Measurements from ENCODE around the gene DDX50.
A peak's percentile ranks its signal among the peaks of the same experiment; 100 is the strongest.
"Not testable (repeated sequence)": the region's sequence is repeated elsewhere in the genome, so short reads cannot be mapped to it uniquely, and the experiment has no call there.

DDX50 gene

GRCh38 chr10:68899186-68899745 lies 1.8 kb upstream of the DDX50 start:
- Histone ChIP-seq H3K27ac (no peak overlapping the region), H3K27me3 (ENCODE audit: control insufficient read depth, insufficient read depth, low read length) (no peaks in the 10 kb centered on the region), H3K9me3 (ENCODE audit: control insufficient read depth, low read length) (no peaks in the 10 kb centered on the region), H3K36me3 (ENCODE audit: control insufficient read depth, insufficient read depth, low read length) (no peaks in the 10 kb centered on the region), H2AFZ (no peak overlapping the region), H3K4me1 (no peaks in the 10 kb centered on the region), H3K4me3 (ENCODE audit: low read depth, low read length) (no peak overlapping the region), H3K9ac (no peak overlapping the region), H3K79me2 (peaks cover 14% of the 10 kb centered on the region), H3K4me2 (ENCODE audit: low read length) (no peak overlapping the region)
- TF ChIP-seq CTCF (IDR thresholded peaks at IDR 0.05): no peak

GRCh38 chr10:68900427-68901104 lies 549 bp upstream of the DDX50 start:
- Histone ChIP-seq H3K36me3 (ENCODE audit: control insufficient read depth, insufficient read depth, low read length) (no peaks in the 10 kb centered on the region), H2AFZ (peak overlapping the region; percentile 99), H3K9ac (peak overlapping the region; percentile 93), H3K9me3 (ENCODE audit: control insufficient read depth, low read length) (no peaks in the 10 kb centered on the region), H3K4me3 (ENCODE audit: low read depth, low read length) (peak overlapping the region; percentile 90), H3K27me3 (ENCODE audit: control insufficient read depth, insufficient read depth, low read length) (no peaks in the 10 kb centered on the region), H3K4me2 (ENCODE audit: low read length) (peak overlapping the region; percentile 93), H3K4me1 (no peaks in the 10 kb centered on the region), H3K27ac (peak overlapping the region; percentile 98), H3K79me2 (peaks cover 17% of the 10 kb centered on the region)
- no peak for TF ChIP-seq CTCF (IDR thresholded peaks at IDR 0.05)

GRCh38 chr10:68902382-68902781 lies 1.3 kb downstream of the DDX50 start:
- TF ChIP-seq CTCF (IDR thresholded peaks at IDR 0.05): no peak

GRCh38 chr10:68924593-68924992 lies 23.5 kb downstream of the DDX50 start:
- Histone ChIP-seq H2AFZ (no peak overlapping the region), H3K4me1 (no peaks in the 10 kb centered on the region), H3K27ac (no peak overlapping the region), H3K27me3 (ENCODE audit: control insufficient read depth, insufficient read depth, low read length) (no peaks in the 10 kb centered on the region), H3K36me3 (ENCODE audit: control insufficient read depth, insufficient read depth, low read length) (no peaks in the 10 kb centered on the region), H3K4me3 (ENCODE audit: low read depth, low read length) (no peak overlapping the region), H3K9me3 (ENCODE audit: control insufficient read depth, low read length) (no peaks in the 10 kb centered on the region), H3K79me2 (peaks cover 19% of the 10 kb centered on the region), H3K4me2 (ENCODE audit: low read length) (no peak overlapping the region), H3K9ac (no peak overlapping the region)
- no peak for TF ChIP-seq CTCF (IDR thresholded peaks at IDR 0.05)

More at GRCh38 chr10:68902382-68902781, 1.3 kb downstream of the DDX50 start:
- Histone ChIP-seq H3K9me3 (ENCODE audit: control insufficient read depth, low read length) (no peaks in the 10 kb centered on the region), H3K4me2 (ENCODE audit: low read length) (peak overlapping the region; percentile 13), H3K4me3 (ENCODE audit: low read depth, low read length) (no peak overlapping the region), H3K9ac (no peak overlapping the region), H3K27ac (no peak overlapping the region), H3K36me3 (ENCODE audit: control insufficient read depth, insufficient read depth, low read length) (no peaks in the 10 kb centered on the region), H3K27me3 (ENCODE audit: control insufficient read depth, insufficient read depth, low read length) (no peaks in the 10 kb centered on the region), H3K4me1 (no peaks in the 10 kb centered on the region), H2AFZ (no peak overlapping the region), H3K79me2 (peaks cover 17% of the 10 kb centered on the region)

- no peaks in the 10 kb centered on the region for H3K9me3 ChIP-seq (ENCODE audit: control insufficient read depth, low read length)
- H3K4me3 ChIP-seq (ENCODE audit: low read depth, low read length): no peak overlapping the region
- H3K79me2 ChIP-seq: peaks cover 23% of the 10 kb centered on the region
- no peaks in the 10 kb centered on the region for H3K27me3 ChIP-seq (ENCODE audit: control insufficient read depth, insufficient read depth, low read length)
- H3K4me1 ChIP-seq: no peaks in the 10 kb centered on the region
- H3K4me2 ChIP-seq (ENCODE audit: low read length): no peak overlapping the region
- H3K9ac ChIP-seq: no peak overlapping the region
- no peak for TF ChIP-seq CTCF (IDR thresholded peaks at IDR 0.05)
- H3K36me3 ChIP-seq (ENCODE audit: control insufficient read depth, insufficient read depth, low read length): no peaks in the 10 kb centered on the region
- no peak overlapping the region for H2AFZ ChIP-seq
- no peak overlapping the region for H3K27ac ChIP-seq
Measured at GRCh38 chr10:68925489-68925888, 24.4 kb downstream of the DDX50 start.

- not testable (repeated sequence) for H3K36me3 ChIP-seq (ENCODE audit: control insufficient read depth, insufficient read depth, low read length); H3K4me2 ChIP-seq (ENCODE audit: low read length); H3K9ac ChIP-seq; H3K4me1 ChIP-seq; H3K9me3 ChIP-seq (ENCODE audit: control insufficient read depth, low read length); H3K27ac ChIP-seq; H2AFZ ChIP-seq; H3K4me3 ChIP-seq (ENCODE audit: low read depth, low read length); H3K27me3 ChIP-seq (ENCODE audit: control insufficient read depth, insufficient read depth, low read length)
- peaks cover 32% of the 10 kb centered on the region for H3K79me2 ChIP-seq
Measured at GRCh38 chr10:68929157-68929556, 28.0 kb downstream of the DDX50 start.

GRCh38 chr10:68929888-68930287 lies 28.8 kb downstream of the DDX50 start:
- not testable (repeated sequence) for H3K4me1 ChIP-seq; H3K27me3 ChIP-seq (ENCODE audit: control insufficient read depth, insufficient read depth, low read length); H3K27ac ChIP-seq; H3K36me3 ChIP-seq (ENCODE audit: control insufficient read depth, insufficient read depth, low read length); H2AFZ ChIP-seq; H3K4me2 ChIP-seq (ENCODE audit: low read length); H3K4me3 ChIP-seq (ENCODE audit: low read depth, low read length); H3K9me3 ChIP-seq (ENCODE audit: control insufficient read depth, low read length); H3K9ac ChIP-seq
- peaks cover 32% of the 10 kb centered on the region for H3K79me2 ChIP-seq

Data from parathyroid adenoma (tissue), 2 donors.